GM12891 (cell line): ENCODE measurements around the gene TSHZ3.

Experiments used
- POLR2A ChIP-seq: IDR thresholded peaks from 2 replicates; pipeline ENCODE4 v1.6.1; 2011; ENCODE audit warnings: low read depth, low read length, control low read depth
- POLR2AphosphoS5 ChIP-seq: IDR thresholded peaks from 2 replicates; pipeline ENCODE4 v1.6.1; 2011; ENCODE audit warnings: low read depth, low read length, control low read depth
- TAF1 ChIP-seq: IDR thresholded peaks from 2 replicates; pipeline ENCODE4 v1.6.1; 2011; ENCODE audit warnings: low read depth, low read length, control low read depth

- TF ChIP-seq POLR2AphosphoS5 (no peak), POLR2A (no peak), TAF1 (no peak)
These were observed 2.6 kb upstream of the TSHZ3 start for GRCh38 chr19:31351855-31352195.
